Neutrophil (primary cell): ENCODE results near the gene RAB40C.

Source experiments
- H3K27ac ChIP-seq: fragments of 200-600 bp; sonication (generic); 2 replicates; pipeline ENCODE4 v1.5.1; 2016; ENCODE audit warnings: mild to moderate bottlenecking, moderate library complexity
- H3K27me3 ChIP-seq: fragments of 200-600 bp; sonication (generic); 2 replicates; pipeline ENCODE4 v1.6.0; 2016; ENCODE audit warnings: mild to moderate bottlenecking
- H3K36me3 ChIP-seq: fragments of 200-600 bp; sonication (generic); 2 replicates; pipeline ENCODE4 v1.5.1; 2017
- H3K4me1 ChIP-seq, 2 experiments: fragments of 200-600 bp in 1 of 2; sonication (generic) in 1 of 2; 1 replicate in 1 of 2; 2 replicates in 1 of 2; pipeline versions ENCODE4 v1.5.1 to v1.6.1; 2013 to 2016; ENCODE audit warnings: low read depth in 1 of 2, low read length in 1 of 2, mild to moderate bottlenecking in 1 of 2, moderate library complexity in 1 of 2; ENCODE audit not compliant: control insufficient read depth in 1 of 2, insufficient read depth in 1 of 2
- H3K4me3 ChIP-seq, 2 experiments: fragments of 200-600 bp in 1 of 2; sonication (generic) in 1 of 2; 1 replicate in 1 of 2; 2 replicates in 1 of 2; pipeline ENCODE4 v1.5.1; 2013 to 2016; ENCODE audit warnings: low read depth in 1 of 2, low read length in 1 of 2, mild to moderate bottlenecking in 1 of 2, moderate library complexity in 1 of 2
- H3K9me3 ChIP-seq: fragments of 200-600 bp; sonication (generic); 2 replicates; pipeline ENCODE4 v1.5.1; 2016
- CTCF ChIP-seq: fragments of 200-600 bp; sonication (generic); IDR thresholded peaks from 2 replicates; pipeline ENCODE4 v1.5.1; 2016; ENCODE audit warnings: antibody characterized with exemption

Gene RAB40C

GRCh38 chr16:617855-618254, 28.0 kb downstream of the RAB40C start:
- no peaks in the 10 kb centered on the region for H3K9me3 ChIP-seq
- peaks cover 69% of the 10 kb centered on the region for H3K36me3 ChIP-seq
- no peaks in the 10 kb centered on the region for H3K4me1 ChIP-seq
- H3K4me3 ChIP-seq = no peak overlapping the region
- TF ChIP-seq CTCF = no peak
- H3K27me3 ChIP-seq = no peaks in the 10 kb centered on the region
- H3K27ac ChIP-seq = no peak overlapping the region

- Histone ChIP-seq H3K4me1 (no peaks in the 10 kb centered on the region), H3K27me3 (no peaks in the 10 kb centered on the region), H3K27ac (no peak overlapping the region), H3K36me3 (peaks cover 66% of the 10 kb centered on the region), H3K4me3 (no peak overlapping the region), H3K9me3 (no peaks in the 10 kb centered on the region)
- TF ChIP-seq CTCF = no peak
These were observed 29.7 kb downstream of the RAB40C start for GRCh38 chr16:619476-620100.

- Histone ChIP-seq H3K9me3 (no peaks in the 10 kb centered on the region), H3K4me1 (no peaks in the 10 kb centered on the region), H3K4me3 (no peak overlapping the region), H3K36me3 (peaks cover 72% of the 10 kb centered on the region), H3K27me3 (no peaks in the 10 kb centered on the region), H3K27ac (no peak overlapping the region)
- no peak for TF ChIP-seq CTCF
These were observed 31.0 kb downstream of the RAB40C start for GRCh38 chr16:620700-621525.

GRCh38 chr16:621526-622105, 31.8 kb downstream of the RAB40C start:
- no peak overlapping the region for H3K27ac ChIP-seq
- no peak for TF ChIP-seq CTCF
- H3K4me3 ChIP-seq = no peak overlapping the region

GRCh38 chr16:622920-623280, 33.0 kb downstream of the RAB40C start:
- no peaks in the 10 kb centered on the region for H3K4me1 ChIP-seq
- no peak overlapping the region for H3K27ac ChIP-seq
- H3K9me3 ChIP-seq = no peaks in the 10 kb centered on the region
- H3K4me3 ChIP-seq = no peak overlapping the region
- TF ChIP-seq CTCF = no peak
- no peaks in the 10 kb centered on the region for H3K27me3 ChIP-seq
- H3K36me3 ChIP-seq = peaks cover 76% of the 10 kb centered on the region

More at GRCh38 chr16:621526-622105, 31.8 kb downstream of the RAB40C start:
- Histone ChIP-seq H3K4me1 (no peaks in the 10 kb centered on the region), H3K9me3 (no peaks in the 10 kb centered on the region), H3K27me3 (no peaks in the 10 kb centered on the region), H3K36me3 (peaks cover 76% of the 10 kb centered on the region)
